Measurements from ENCODE around the gene CCNG1. TPM values are rescaled to one million over a fixed set of nuclear protein-coding genes. Genes with fewer than 3 reads are reported as not detected.

Gene CCNG1
- total RNA-seq, 1 experiment from 2014 or later = 70.0 TPM

DNA sequence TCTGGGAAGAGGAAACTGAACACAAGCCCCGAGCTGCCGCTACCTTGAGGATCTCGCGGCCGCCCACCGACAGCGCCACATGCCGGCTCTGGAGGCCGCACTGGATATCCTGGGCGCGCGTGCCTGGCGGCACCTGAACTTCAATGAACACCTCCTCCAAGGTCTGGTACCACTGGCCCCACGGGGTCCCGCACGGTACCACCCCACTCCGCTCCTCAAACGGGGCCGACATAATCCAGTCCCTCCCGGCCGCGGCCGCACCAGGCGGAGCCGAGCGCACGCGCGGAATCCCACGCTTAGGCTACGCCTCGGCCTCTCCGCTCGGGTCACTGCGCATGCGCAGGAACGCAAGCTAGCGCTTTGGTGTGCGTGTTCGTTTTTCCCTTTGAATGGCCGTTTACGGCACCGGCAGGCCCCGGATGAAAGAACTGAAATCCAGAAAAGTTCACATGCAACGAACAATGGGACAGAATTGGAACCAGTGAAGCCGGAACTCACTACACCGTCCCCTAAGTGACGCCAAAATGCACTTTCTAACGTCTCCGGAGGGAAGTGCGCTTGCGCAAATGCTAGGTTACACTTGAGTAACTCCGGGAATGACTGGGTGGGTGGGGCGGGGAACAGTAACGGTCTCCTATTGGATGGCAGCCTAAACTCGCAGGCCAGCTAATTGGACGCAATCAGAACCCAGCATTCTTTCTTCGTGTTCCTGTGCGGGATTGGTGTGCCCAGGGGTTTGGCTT is 22.6 kb downstream of the CCNG1 start, which contains the start of gene NUDCD2:
Gene NUDCD2 (minus strand): TSS at position 284 of the 743 bp plus-strand sequence. CDS start 52 bp downstream, at position 232.
- Histone ChIP-seq H3K4me1 (ENCODE audit: insufficient read depth, low read length) (peaks cover 13% of the 10 kb centered on the region), H3K36me3 (ENCODE audit: low read depth, low read length) (peaks cover 12% of the 10 kb centered on the region), H3K9ac (ENCODE audit: low read length) (peak within 1 kb of the TSS; percentile 98), H3K9me3 (ENCODE audit: low read length) (no peaks in the 10 kb centered on the region), H3K79me2 (ENCODE audit: low read length) (peaks cover 94% of the 10 kb centered on the region), H3K4me3 (ENCODE audit: low read length) (peak within 1 kb of the TSS; percentile 82), H2AFZ (ENCODE audit: low read length) (peak within 1 kb of the TSS; percentile 98), H3K27me3 (ENCODE audit: low read length) (no peaks in the 10 kb centered on the region), H3K9me2 (replicated peaks; ENCODE audit: low read length) (no peaks in the 10 kb centered on the region), H3K27ac (ENCODE audit: low read length) (peak within 1 kb of the TSS; percentile 99), H3F3A (ENCODE audit: low read length, unreplicated experiment) (no peaks in the 10 kb centered on the region), H3K4me2 (ENCODE audit: low read length) (peak within 1 kb of the TSS; percentile 96), H4K20me1 (ENCODE audit: low read length) (no peaks in the 10 kb centered on the region; the same call in 1 of the 2 replicates)
- ChIA-PET POLR2A (ENCODE audit: unreplicated experiment) (interaction anchor here (0.5 to 0.9 kb wide), 7 partner anchors 17 to 1226 kb away, joined by 3 to 16 read pairs (median 4); no protein-coding TSS in a partner anchor), CTCF (interaction anchor here (0.6 kb wide), 1 partner anchor 22 kb away, joined by 3 read pairs; no protein-coding TSS in a partner anchor)
- BruUV-seq (replicated peaks) = no TSS peak
- ATAC-seq (peak; percentile 80), DNase-seq (peak; percentile 98)
- intact Hi-C loops (cut with micrococcal nuclease) = loop anchor here (1.0 kb wide), 2 partner anchors 23 to 45 kb away; partner anchors contain the start of genes CCNG1 and MAT2B
- TF ChIP-seq, protein P1, sequence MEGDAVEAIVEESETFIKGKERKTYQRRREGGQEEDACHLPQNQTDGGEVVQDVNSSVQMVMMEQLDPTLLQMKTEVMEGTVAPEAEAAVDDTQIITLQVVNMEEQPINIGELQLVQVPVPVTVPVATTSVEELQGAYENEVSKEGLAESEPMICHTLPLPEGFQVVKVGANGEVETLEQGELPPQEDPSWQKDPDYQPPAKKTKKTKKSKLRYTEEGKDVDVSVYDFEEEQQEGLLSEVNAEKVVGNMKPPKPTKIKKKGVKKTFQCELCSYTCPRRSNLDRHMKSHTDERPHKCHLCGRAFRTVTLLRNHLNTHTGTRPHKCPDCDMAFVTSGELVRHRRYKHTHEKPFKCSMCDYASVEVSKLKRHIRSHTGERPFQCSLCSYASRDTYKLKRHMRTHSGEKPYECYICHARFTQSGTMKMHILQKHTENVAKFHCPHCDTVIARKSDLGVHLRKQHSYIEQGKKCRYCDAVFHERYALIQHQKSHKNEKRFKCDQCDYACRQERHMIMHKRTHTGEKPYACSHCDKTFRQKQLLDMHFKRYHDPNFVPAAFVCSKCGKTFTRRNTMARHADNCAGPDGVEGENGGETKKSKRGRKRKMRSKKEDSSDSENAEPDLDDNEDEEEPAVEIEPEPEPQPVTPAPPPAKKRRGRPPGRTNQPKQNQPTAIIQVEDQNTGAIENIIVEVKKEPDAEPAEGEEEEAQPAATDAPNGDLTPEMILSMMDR (conservative IDR thresholded peaks at IDR 0.05; ENCODE audit: low read depth, low read length) = peak; percentile 49; the same call in 1 of the 2 replicates
- TF ChIP-seq EZH2phosphoT487 (IDR thresholded peaks at IDR 0.05; ENCODE audit: borderline replicate concordance, low read length) (no peak), EZH2 (IDR thresholded peaks at IDR 0.05; ENCODE audit: low read length, unreplicated experiment) (no peak)

DNA sequence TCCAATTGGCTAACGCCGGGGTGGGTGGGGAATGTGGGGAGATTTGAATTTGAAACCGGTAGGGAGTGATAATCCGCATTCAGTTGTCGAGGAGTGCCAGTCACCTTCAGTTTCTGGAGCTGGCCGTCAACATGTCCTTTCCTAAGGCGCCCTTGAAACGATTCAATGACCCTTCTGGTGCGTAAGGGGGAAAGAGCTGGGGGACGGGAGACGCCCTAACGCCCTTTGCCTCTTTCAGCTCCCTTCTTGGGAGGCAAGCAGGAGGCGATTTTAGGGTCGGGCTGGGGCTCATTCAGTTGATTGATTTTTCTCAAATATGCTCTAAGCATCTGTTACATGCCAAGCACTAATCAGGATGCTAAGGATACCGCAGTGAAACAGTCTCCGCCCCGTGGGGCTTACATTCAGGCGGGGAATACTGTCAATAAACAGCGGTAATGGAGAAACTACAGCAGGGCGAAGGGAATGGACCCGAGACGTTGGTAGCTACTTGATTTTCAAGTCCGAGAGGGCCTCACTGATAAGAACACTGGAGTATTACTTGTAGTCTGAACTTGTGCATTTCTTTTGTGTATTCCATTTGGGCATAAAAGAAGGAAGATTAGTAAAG is 23.3 kb downstream of the CCNG1 start, which contains the start of gene HMMR:
Gene HMMR (plus strand): TSS at position 71 of the 610 bp plus-strand sequence. CDS start 61 bp downstream, at position 132.
- Histone ChIP-seq H3K27me3 (ENCODE audit: low read length) (no peaks in the 10 kb centered on the region), H3K4me1 (ENCODE audit: insufficient read depth, low read length) (peaks cover 13% of the 10 kb centered on the region), H4K20me1 (ENCODE audit: low read length) (no peaks in the 10 kb centered on the region; the same call in 1 of the 2 replicates), H3F3A (ENCODE audit: low read length, unreplicated experiment) (no peaks in the 10 kb centered on the region), H3K36me3 (ENCODE audit: low read depth, low read length) (peaks cover 9% of the 10 kb centered on the region; the same call in 1 of the 2 replicates), H3K9me2 (replicated peaks; ENCODE audit: low read length) (no peaks in the 10 kb centered on the region), H3K4me2 (ENCODE audit: low read length) (peak within 1 kb of the TSS; percentile 96), H3K9ac (ENCODE audit: low read length) (peak within 1 kb of the TSS; percentile 98), H3K9me3 (ENCODE audit: low read length) (no peaks in the 10 kb centered on the region), H3K79me2 (ENCODE audit: low read length) (peaks cover 92% of the 10 kb centered on the region), H3K27ac (ENCODE audit: low read length) (peak within 1 kb of the TSS; percentile 99), H3K4me3 (ENCODE audit: low read length) (peak within 1 kb of the TSS; percentile 82), H2AFZ (ENCODE audit: low read length) (peak within 1 kb of the TSS; percentile 98)
- TSS peak; percentile 91 for BruUV-seq (replicated peaks)
- CTCF ChIA-PET = interaction anchor here (0.6 kb wide), 1 partner anchor 23 kb away, joined by 3 read pairs; no protein-coding TSS in a partner anchor
- DNase-seq = peak; percentile 23
- intact Hi-C loops (cut with micrococcal nuclease) = loop anchor here (1.0 kb wide), 2 partner anchors 23 to 45 kb away; partner anchors contain the start of genes CCNG1 and MAT2B
- TF ChIP-seq EZH2 (IDR thresholded peaks at IDR 0.05; ENCODE audit: low read length, unreplicated experiment) (no peak), EZH2phosphoT487 (IDR thresholded peaks at IDR 0.05; ENCODE audit: borderline replicate concordance, low read length) (no peak)
- TF ChIP-seq, protein P1 (conservative IDR thresholded peaks at IDR 0.05; ENCODE audit: low read depth, low read length) = no peak
- POLR2A ChIA-PET (ENCODE audit: unreplicated experiment) = interaction anchor here (0.5 to 0.7 kb wide), 4 partner anchors 19 to 1225 kb away, joined by 3 to 16 read pairs (median 5); no protein-coding TSS in a partner anchor
- 0 out of 2 replicates have a peak, but pooled peaks have one; percentile 1 for ATAC-seq
